IMR-90 (cell line): ENCODE data around the gene NMUR2. TPM values are rescaled to one million over a fixed set of nuclear protein-coding genes. Genes with fewer than 3 reads are reported as not detected.

Experiments
- ATAC-seq: fragments of 200-7000 bp; cut with Tn5 transposase; 2 replicates; pipeline ENCODE4 v1.9.1; 2020; ENCODE audit warnings: low read depth, mild to moderate bottlenecking, moderate library complexity
- BruUV-seq: library from RNA; stranded (reverse); fragments of 400-500 nt; replicated peaks from 2 replicates; lab custom pipeline; 2021; lab: Mats Ljungman, UMichigan
- CTCF ChIA-PET: fragments of 300-600 bp; formaldehyde crosslinking; extraction: SDS; loops from one replicate; lab custom pipeline; 2021; ENCODE audit warnings: antibody characterized with exemption; lab: Yijun Ruan, JAX
- POLR2A ChIA-PET: fragments of 300-600 bp; sonication (Branson Sonifier 250); formaldehyde crosslinking; loops from one replicate; lab custom pipeline; 2022; ENCODE audit warnings: antibody characterized with exemption; ENCODE audit not compliant: unreplicated experiment; lab: Charles Lee
- DNase-seq: peaks from one replicate; pipeline ENCODE4 v3.0.0; 2013
- H2AFZ ChIP-seq: replicated peaks from 2 replicates; pipeline ENCODE3; 2013; ENCODE audit warnings: low read length, mild to moderate bottlenecking; ENCODE audit not compliant: poor library complexity
- H2AK5ac ChIP-seq: 2 replicates; pipeline ENCODE4 v1.6.1; 2013; ENCODE audit warnings: low read depth, low read length, inconsistent platforms
- H2AK9ac ChIP-seq: replicated peaks from 2 replicates; pipeline ENCODE3; 2013; ENCODE audit warnings: mild to moderate bottlenecking, low read depth, low read length, moderate library complexity; ENCODE audit not compliant: poor library complexity
- H2BK120ac ChIP-seq: 2 replicates; pipeline ENCODE4 v1.6.1; 2013; ENCODE audit warnings: low read depth, low read length, inconsistent platforms
- H2BK15ac ChIP-seq: 3 replicates; pipeline ENCODE4 v1.6.1; 2013; ENCODE audit warnings: low read depth, low read length, inconsistent platforms
- H2BK20ac ChIP-seq: 2 replicates; pipeline ENCODE4 v1.6.1; 2013; ENCODE audit warnings: low read depth, mild to moderate bottlenecking, inconsistent platforms, low read length, moderate library complexity
- H2BK5ac ChIP-seq: 2 replicates; pipeline ENCODE4 v1.6.1; 2013; ENCODE audit warnings: mild to moderate bottlenecking, low read depth, low read length, inconsistent platforms; ENCODE audit not compliant: poor library complexity, severe bottlenecking
- H3K14ac ChIP-seq: replicated peaks from 2 replicates; pipeline ENCODE4 v1.6.1; 2013; ENCODE audit warnings: low read depth, low read length, inconsistent platforms
- H3K18ac ChIP-seq: 2 replicates; pipeline ENCODE4 v1.6.1; 2013; ENCODE audit warnings: low read depth, low read length, control low read depth
- H3K23ac ChIP-seq: 2 replicates; pipeline ENCODE4 v1.6.1; 2013; ENCODE audit warnings: low read depth, low read length, inconsistent platforms
- H3K27ac ChIP-seq: 2 replicates; pipeline ENCODE4 v1.5.1; 2013; ENCODE audit warnings: mild to moderate bottlenecking, control low read depth, low read length; ENCODE audit not compliant: insufficient read depth
- H3K27me3 ChIP-seq: 2 replicates; pipeline ENCODE4 v1.6.1; 2013; ENCODE audit warnings: low read length; ENCODE audit not compliant: control insufficient read depth, insufficient read depth
- H3K36me3 ChIP-seq: 2 replicates; pipeline ENCODE4 v1.6.1; 2013; ENCODE audit warnings: low read length, mixed read lengths; ENCODE audit not compliant: control insufficient read depth, insufficient read depth
- H3K4ac ChIP-seq: 2 replicates; pipeline ENCODE4 v1.6.1; 2013; ENCODE audit warnings: low read depth, low read length, inconsistent platforms
- H3K4me1 ChIP-seq: 2 replicates; pipeline ENCODE4 v1.6.1; 2013; ENCODE audit warnings: low read length, mixed read lengths; ENCODE audit not compliant: control insufficient read depth, insufficient read depth
- H3K4me2 ChIP-seq: 2 replicates; pipeline ENCODE4 v1.6.1; 2013; ENCODE audit warnings: low read depth, mild to moderate bottlenecking, control low read depth, low read length, moderate library complexity
- H3K4me3 ChIP-seq: 2 replicates; pipeline ENCODE4 v1.5.1; 2013; ENCODE audit warnings: low read depth, mild to moderate bottlenecking, control low read depth, low read length, moderate library complexity; ENCODE audit not compliant: insufficient read depth
- H3K56ac ChIP-seq: 2 replicates; pipeline ENCODE4 v1.6.1; 2013; ENCODE audit warnings: low read length, inconsistent platforms; ENCODE audit not compliant: insufficient read depth; ENCODE audit errors: extremely low read depth
- H3K79me1 ChIP-seq, 2 experiments: 2 replicates each; pipeline ENCODE4 v1.6.1; 2013; ENCODE audit warnings: low read length in 2 of 2, inconsistent platforms in 1 of 2, low read depth in 1 of 2
- H3K9ac ChIP-seq: 2 replicates; pipeline ENCODE4 v1.6.1; 2013; ENCODE audit warnings: low read depth, low read length, control low read depth
- H3K9me1 ChIP-seq: 2 replicates; pipeline ENCODE4 v1.6.1; 2013; ENCODE audit warnings: low read length, inconsistent platforms; ENCODE audit not compliant: insufficient read depth
- H3K9me3 ChIP-seq: 2 replicates; pipeline ENCODE4 v1.6.1; 2013; ENCODE audit warnings: low read length; ENCODE audit not compliant: control insufficient read depth, insufficient read depth
- H4K20me1 ChIP-seq: 2 replicates; pipeline ENCODE4 v1.6.1; 2013; ENCODE audit warnings: low read length, inconsistent platforms; ENCODE audit not compliant: insufficient read depth
- H4K5ac ChIP-seq: 2 replicates; pipeline ENCODE4 v1.6.1; 2013; ENCODE audit warnings: mild to moderate bottlenecking, low read depth, low read length, control low read depth
- H4K8ac ChIP-seq, 2 experiments: 2 replicates each; pipeline ENCODE4 v1.6.1; 2013; ENCODE audit warnings: low read depth in 2 of 2, low read length in 2 of 2, control low read depth in 1 of 2, inconsistent platforms in 1 of 2
- H4K91ac ChIP-seq: 2 replicates; pipeline ENCODE4 v1.6.1; 2013; ENCODE audit warnings: low read depth, low read length, inconsistent platforms; ENCODE audit not compliant: insufficient read depth
- BHLHE40 ChIP-seq: fragments of 150-350 bp; IDR thresholded peaks from 2 replicates; pipeline ENCODE4 v1.6.1; 2016; ENCODE audit warnings: mild to moderate bottlenecking, low read depth, low read length
- CEBPB ChIP-seq: IDR thresholded peaks from 2 replicates; pipeline ENCODE4 v1.6.1; 2012; ENCODE audit warnings: low read depth, low read length, improper control_type of control experiment
- CHD1 ChIP-seq: IDR thresholded peaks from 2 replicates; pipeline ENCODE4 v1.6.1; 2012; ENCODE audit warnings: low read depth, low read length, improper control_type of control experiment
- FOS ChIP-seq: fragments of 150-350 bp; IDR thresholded peaks from 2 replicates; pipeline ENCODE4 v1.6.1; 2016; ENCODE audit warnings: low read depth, low read length
- MAFK ChIP-seq: IDR thresholded peaks from 2 replicates; pipeline ENCODE4 v1.6.1; 2012; ENCODE audit warnings: low read depth, low read length, improper control_type of control experiment
- MXI1 ChIP-seq: IDR thresholded peaks from 2 replicates; pipeline ENCODE4 v1.6.1; 2012; ENCODE audit warnings: low read depth, mild to moderate bottlenecking, low read length, moderate library complexity, borderline replicate concordance
- NFE2L2 ChIP-seq: fragments of 150-350 bp; IDR thresholded peaks from 2 replicates; pipeline ENCODE4 v1.6.1; 2016; ENCODE audit warnings: low read depth, mild to moderate bottlenecking, low read length
- POLR2A ChIP-seq: IDR thresholded peaks from 2 replicates; pipeline ENCODE4 v1.6.1; 2012; ENCODE audit warnings: mild to moderate bottlenecking, low read depth, low read length
- RAD21 ChIP-seq: IDR thresholded peaks from 2 replicates; pipeline ENCODE4 v1.6.1; 2012; ENCODE audit warnings: low read length, improper control_type of control experiment
- RCOR1 ChIP-seq: IDR thresholded peaks from 2 replicates; pipeline ENCODE4 v1.6.1; 2012; ENCODE audit warnings: mild to moderate bottlenecking, low read length, improper control_type of control experiment; ENCODE audit not compliant: insufficient replicate concordance
- RFX5 ChIP-seq: IDR thresholded peaks from 2 replicates; pipeline ENCODE4 v1.8.0; 2012; ENCODE audit warnings: low read depth, mild to moderate bottlenecking, low read length, moderate library complexity
- SMC3 ChIP-seq: fragments of 150-350 bp; IDR thresholded peaks from 2 replicates; pipeline ENCODE4 v1.6.1; 2016; ENCODE audit warnings: low read depth, mild to moderate bottlenecking, antibody characterized with exemption, low read length, moderate library complexity
- USF2 ChIP-seq: fragments of 150-350 bp; IDR thresholded peaks from 2 replicates; pipeline ENCODE4 v1.6.1; 2017; ENCODE audit warnings: mild to moderate bottlenecking, antibody characterized with exemption, low read length, low read depth
- WGBS, 2 experiments: methylation state at CpG; one replicate each; pipeline versions ENCODE4 v1.1.5 to v1.1.7; 2013; ENCODE audit warnings: missing lambda C conversion rate in 2 of 2; ENCODE audit not compliant: insufficient read length in 1 of 2; ENCODE audit errors: extremely low coverage in 2 of 2; 5-methylcytosine and 5-hydroxymethylcytosine counted together
- dilution Hi-C: fragments of 300-500 bp; cut with HindIII; formaldehyde crosslinking; loops from one replicate; pipeline ENCODE4 v1.14.3; 2018; ENCODE audit warnings: low sequenced_read_pairs; ENCODE audit not compliant: unreplicated experiment
- in situ Hi-C: fragments of 300-500 bp; cut with MboI; formaldehyde crosslinking; loops from 3 replicates; pipeline ENCODE4 v1.14.3; 2019; ENCODE audit warnings: low sequenced_read_pairs, inconsistent platforms, mixed read lengths
- intact Hi-C: fragments of 100-400 bp; cut with micrococcal nuclease; formaldehyde crosslinking; loops from 2 replicates; pipeline ENCODE4 v1.10.0; 2022
- polyA plus RNA-seq, 3 experiments: library from polyadenylated mRNA; depleted of rRNA; stranded (reverse); fragments of >200 nt; gene quantifications; 2 replicates each; pipeline ENCODE4 v1.2.3, GENCODE V29; 2012; ENCODE audit warnings: low replicate concordance in 1 of 3
- total RNA-seq: library from RNA; depleted of rRNA; stranded (reverse); fragments of >200 nt; gene quantifications from 2 replicates; pipeline ENCODE4 v1.2.3, GENCODE V29; 2012
- TF ChIP-seq, protein P1 (sequence below): fragments of 150-350 bp; IDR thresholded peaks from 2 replicates; pipeline ENCODE4 v1.6.1; 2016; ENCODE audit warnings: low read depth, mild to moderate bottlenecking, low read length, moderate library complexity, borderline replicate concordance
- TF ChIP-seq, protein P2 (sequence below): conservative IDR thresholded peaks from 2 replicates; pipeline ENCODE4 v1.5.1; 2012; ENCODE audit warnings: mild to moderate bottlenecking, low read depth, low read length, improper control_type of control experiment

NMUR2 gene
- total and polyA plus RNA-seq, 2 of the 4 experiments (the other 2 are of a cell fraction): not detected

GRCh38 chr5:152364172-152364571, 40.9 kb downstream of the NMUR2 start:
- H4K91ac ChIP-seq: no peak overlapping the region
- H2AK9ac ChIP-seq: no peak overlapping the region
- POLR2A ChIA-PET: no interaction called here

More at GRCh38 chr5:152364172-152364571, 40.9 kb downstream of the NMUR2 start:
- Histone ChIP-seq H3K9me1 (no peaks in the 10 kb centered on the region), H3K14ac (no peak overlapping the region), H3K18ac (no peak overlapping the region), H3K23ac (no peak overlapping the region), H2AFZ (no peak overlapping the region), H3K9me3 (peaks cover 2% of the 10 kb centered on the region; the same call in 1 of the 2 replicates), H3K27ac (no peak overlapping the region), H3K9ac (no peak overlapping the region), H2BK120ac (no peak overlapping the region), H3K36me3 (no peaks in the 10 kb centered on the region), H3K79me1 (no peaks in the 10 kb centered on the region), H3K27me3 (no peaks in the 10 kb centered on the region), H3K4me2 (no peak overlapping the region), H3K4ac (no peak overlapping the region), H3K4me1 (no peaks in the 10 kb centered on the region), H2BK20ac (no peak overlapping the region), H4K8ac (no peak overlapping the region), H4K5ac (no peak overlapping the region), H4K20me1 (no peaks in the 10 kb centered on the region), H3K4me3 (no peak overlapping the region), H2BK5ac (no peak overlapping the region), H3K56ac (no peak overlapping the region), H2BK15ac (no peak overlapping the region), H2AK5ac (no peak overlapping the region)
- CTCF ChIA-PET: no interaction called here
- no peak for TF ChIP-seq RCOR1
- no peak for TF ChIP-seq POLR2A
- TF ChIP-seq CHD1: no peak
- no peak for TF ChIP-seq NFE2L2
- no peak for TF ChIP-seq FOS
- TF ChIP-seq, protein P1, sequence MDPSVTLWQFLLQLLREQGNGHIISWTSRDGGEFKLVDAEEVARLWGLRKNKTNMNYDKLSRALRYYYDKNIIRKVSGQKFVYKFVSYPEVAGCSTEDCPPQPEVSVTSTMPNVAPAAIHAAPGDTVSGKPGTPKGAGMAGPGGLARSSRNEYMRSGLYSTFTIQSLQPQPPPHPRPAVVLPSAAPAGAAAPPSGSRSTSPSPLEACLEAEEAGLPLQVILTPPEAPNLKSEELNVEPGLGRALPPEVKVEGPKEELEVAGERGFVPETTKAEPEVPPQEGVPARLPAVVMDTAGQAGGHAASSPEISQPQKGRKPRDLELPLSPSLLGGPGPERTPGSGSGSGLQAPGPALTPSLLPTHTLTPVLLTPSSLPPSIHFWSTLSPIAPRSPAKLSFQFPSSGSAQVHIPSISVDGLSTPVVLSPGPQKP: no peak
- no peak for TF ChIP-seq USF2
- TF ChIP-seq, protein P2, sequence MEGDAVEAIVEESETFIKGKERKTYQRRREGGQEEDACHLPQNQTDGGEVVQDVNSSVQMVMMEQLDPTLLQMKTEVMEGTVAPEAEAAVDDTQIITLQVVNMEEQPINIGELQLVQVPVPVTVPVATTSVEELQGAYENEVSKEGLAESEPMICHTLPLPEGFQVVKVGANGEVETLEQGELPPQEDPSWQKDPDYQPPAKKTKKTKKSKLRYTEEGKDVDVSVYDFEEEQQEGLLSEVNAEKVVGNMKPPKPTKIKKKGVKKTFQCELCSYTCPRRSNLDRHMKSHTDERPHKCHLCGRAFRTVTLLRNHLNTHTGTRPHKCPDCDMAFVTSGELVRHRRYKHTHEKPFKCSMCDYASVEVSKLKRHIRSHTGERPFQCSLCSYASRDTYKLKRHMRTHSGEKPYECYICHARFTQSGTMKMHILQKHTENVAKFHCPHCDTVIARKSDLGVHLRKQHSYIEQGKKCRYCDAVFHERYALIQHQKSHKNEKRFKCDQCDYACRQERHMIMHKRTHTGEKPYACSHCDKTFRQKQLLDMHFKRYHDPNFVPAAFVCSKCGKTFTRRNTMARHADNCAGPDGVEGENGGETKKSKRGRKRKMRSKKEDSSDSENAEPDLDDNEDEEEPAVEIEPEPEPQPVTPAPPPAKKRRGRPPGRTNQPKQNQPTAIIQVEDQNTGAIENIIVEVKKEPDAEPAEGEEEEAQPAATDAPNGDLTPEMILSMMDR: no peak
- TF ChIP-seq SMC3: no peak
- TF ChIP-seq RAD21: no peak
- TF ChIP-seq RFX5: no peak
- no peak for TF ChIP-seq MAFK
- no peak for TF ChIP-seq MXI1
- no peak for TF ChIP-seq BHLHE40
- no peak for TF ChIP-seq CEBPB
- ATAC-seq (no peak), DNase-seq (no peak)
- BruUV-seq: no TSS peak
- WGBS, 2 experiments: no CpG with 5 or more reads among the region's 4 CpGs
- dilution Hi-C loops: no loop called here
- intact Hi-C loops: no loop called here
- in situ Hi-C loops: no loop called here
